Stimulated activated CD8-positive, alpha-beta memory T cell treated with anti-CD3 and anti-CD28 coated beads, Interleukin-15, amount 100 ng/mL, for 1 hour (primary cell): ENCODE results near the gene POLE2.
A peak's percentile ranks its signal among the peaks of the same experiment; 100 is the strongest.
"Not testable (repeated sequence)": the region's sequence is repeated elsewhere in the genome, so short reads cannot be mapped to it uniquely, and the experiment has no call there.

Source experiments
- DNase-seq: peaks from one replicate; pipeline ENCODE4 v3.0.0-alpha.2; 2020; ENCODE audit warnings: low read depth

POLE2 gene

GRCh38 chr14:49619273-49619672 lies 68.7 kb downstream of the POLE2 start:
- DNase-seq = not testable (repeated sequence)

GRCh38 chr14:49617852-49618519 lies 70.0 kb downstream of the POLE2 start:
- DNase-seq = no peak

GRCh38 chr14:49615776-49616175 lies 72.2 kb downstream of the POLE2 start:
- DNase-seq = no peak

GRCh38 chr14:49614196-49614595 lies 73.8 kb downstream of the POLE2 start:
- DNase-seq = no peak

- no peak for DNase-seq
These were observed 75.3 kb downstream of the POLE2 start for GRCh38 chr14:49612671-49613070.

- no peak for DNase-seq
These were observed 75.8 kb downstream of the POLE2 start for GRCh38 chr14:49612251-49612650.

- DNase-seq = no peak
These were observed 80.4 kb downstream of the POLE2 start for GRCh38 chr14:49607583-49607982.

- DNase-seq = peak; percentile 75
These were observed 89.3 kb downstream of the POLE2 start, which contains the start of gene LRR1 for GRCh38 chr14:49598485-49599300. LRR1 (plus strand) TSS chr14:49598940; CDS start chr14:49599021, 81 bp downstream.

GRCh38 chr14:49598189-49598484 lies 89.9 kb downstream of the POLE2 start:
- no peak for DNase-seq

- no peak for DNase-seq
These were observed 93.5 kb downstream of the POLE2 start for GRCh38 chr14:49594347-49595091.
